Kidney (tissue), 14 donors: ENCODE results near the gene LRRC8E. TPM values are rescaled to one million over a fixed set of nuclear protein-coding genes. Genes with fewer than 3 reads are reported as not detected.

Experiments
- DNase-seq, 5 donors: peaks; one replicate each; pipeline ENCODE4 v3.0.0-alpha.2; 2013 to 2020
- FAIRE-seq: peaks from 2 replicates; lab custom pipeline; 2012; peaks lifted over from hg19 to GRCh38; lab: Jason Lieb, UNC
- H3K27ac ChIP-seq, 2 donors: one replicate each; pipeline ENCODE4 v1.7.0; 2013; ENCODE audit warnings: low read depth in 2 of 2, low read length in 2 of 2, inconsistent platforms in 1 of 2
- H3K27me3 ChIP-seq: one replicate; pipeline ENCODE4 v1.7.1; 2013; ENCODE audit warnings: low read length, inconsistent platforms; ENCODE audit not compliant: control insufficient read depth, insufficient read depth
- H3K36me3 ChIP-seq, 3 donors: one replicate each; pipeline versions ENCODE4 v1.7.0 to v1.7.1; 2013; ENCODE audit warnings: low read length in 3 of 3, control low read depth in 1 of 3, inconsistent platforms in 1 of 3; ENCODE audit not compliant: insufficient read depth in 3 of 3, control insufficient read depth in 2 of 3
- H3K4me1 ChIP-seq, 3 donors: one replicate each; pipeline versions ENCODE4 v1.7.0 to v1.7.1; 2013; ENCODE audit warnings: low read length in 3 of 3, inconsistent platforms in 1 of 3, low read depth in 1 of 3; ENCODE audit not compliant: control insufficient read depth in 2 of 3, insufficient read depth in 2 of 3
- H3K4me3 ChIP-seq, 3 donors: one replicate each; pipeline versions ENCODE4 v1.7.0 to v1.8.1; 2013; ENCODE audit warnings: low read length in 3 of 3, control low read depth in 1 of 3, inconsistent platforms in 1 of 3
- H3K9ac ChIP-seq, 3 donors: one replicate each; pipeline versions ENCODE4 v1.7.0 to v1.7.1; 2013; ENCODE audit warnings: low read length in 3 of 3, control low read depth in 1 of 3, inconsistent platforms in 1 of 3
- H3K9me3 ChIP-seq, 3 donors: one replicate each; pipeline versions ENCODE4 v1.7.0 to v1.7.1; 2013; ENCODE audit warnings: low read length in 3 of 3, control low read depth in 1 of 3, inconsistent platforms in 1 of 3; ENCODE audit not compliant: control insufficient read depth in 2 of 3, insufficient read depth in 1 of 3
- intact Hi-C: fragments of 100-400 bp; cut with DNase I; formaldehyde crosslinking; loops from one replicate; pipeline ENCODE4 v1.11.1; 2022
- polyA plus RNA-seq: library from polyadenylated mRNA; stranded (reverse); fragments of 350-450 nt; fragmentation: Illumina TruSeq; extraction: RNeasy Lipid Tissue Mini Kit (QIAGEN cat#74804); gene quantifications from one replicate; pipeline ENCODE4 v1.2.3, GENCODE V29; 2014; ENCODE audit warnings: low read depth, low replicate concordance; ENCODE audit not compliant: insufficient read depth
- total RNA-seq: library from RNA; stranded (reverse); fragmentation: NEBNext Ultra II Directional; extraction: Animal tissue kit (Norgen Biotek cat#: 25700); gene quantifications from one replicate; pipeline ENCODE4 v1.2.1, GENCODE V29; 2021
- TF ChIP-seq, protein P1 (sequence below): IDR thresholded peaks from 3 replicates; pipeline ENCODE4 v1.5.1; 2012; ENCODE audit warnings: mild to moderate bottlenecking, moderate library complexity, borderline replicate concordance; ENCODE audit not compliant: insufficient read depth; ENCODE audit errors: extremely low read depth
- donor health status: control.
- donor health status: control.
- donor health status: control.
- donor health status: control.
- donor health status: control.
- donor health status: DM: yes; HTN: yes; CAD: no.
- donor health status: Normal renal cell carcinoma (clear cell type).

Gene LRRC8E
- total and polyA plus RNA-seq, 2 donors from 2014 or later: 2.2 to 9.1 TPM

DNA sequence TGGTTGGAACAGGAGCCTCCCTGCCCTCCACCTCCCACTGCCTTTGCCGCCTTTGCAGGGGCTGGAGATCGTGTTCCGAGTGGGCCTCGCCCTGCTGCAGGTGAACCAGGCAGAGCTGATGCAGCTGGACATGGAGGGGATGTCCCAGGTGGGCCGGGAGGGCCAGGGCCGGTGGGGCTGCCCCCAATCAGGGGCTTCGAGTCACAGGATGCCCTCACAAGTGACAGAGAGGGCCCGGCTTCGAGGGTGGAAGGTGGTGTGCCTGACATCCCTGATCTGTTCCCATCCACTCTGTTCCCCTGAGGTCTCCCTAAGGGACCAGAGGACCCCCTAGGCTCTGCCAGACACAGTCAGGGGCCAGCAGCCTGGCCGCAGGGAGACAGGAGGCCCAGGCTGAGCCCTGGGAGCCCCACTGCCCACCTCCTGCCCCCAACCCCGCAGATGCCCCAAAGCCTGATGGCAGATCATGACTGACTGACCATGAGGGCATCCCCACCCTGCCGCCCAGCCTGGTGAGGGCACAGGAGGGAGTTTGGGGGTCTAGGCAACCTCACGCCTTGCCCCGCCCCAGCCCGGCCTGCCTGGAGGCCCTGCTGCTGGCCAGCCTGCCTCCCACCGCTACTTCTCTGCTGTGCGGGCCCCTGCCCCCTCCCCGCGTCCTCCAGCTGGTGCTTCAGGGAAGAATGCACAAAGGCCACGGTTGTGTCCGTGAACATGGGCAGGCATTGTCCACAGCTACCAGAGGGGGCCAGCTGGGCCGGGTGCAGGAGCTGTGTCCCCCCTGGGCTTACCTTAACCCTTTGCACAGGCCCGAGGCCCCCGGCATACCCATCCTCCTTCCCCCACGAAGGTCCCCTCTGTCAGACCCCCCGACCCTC, 36.4 kb upstream of the LRRC8E start:
- H3K9ac ChIP-seq: no peak overlapping the region
- H3K27me3 ChIP-seq: no peaks in the 10 kb centered on the region
- no peak overlapping the region for H3K27ac ChIP-seq
- DNase-seq (peak in 2 of 5 donors; percentile 62 to 71), FAIRE-seq (no peak)
- H3K9me3 ChIP-seq: no peaks in the 10 kb centered on the region
- TF ChIP-seq, protein P1, sequence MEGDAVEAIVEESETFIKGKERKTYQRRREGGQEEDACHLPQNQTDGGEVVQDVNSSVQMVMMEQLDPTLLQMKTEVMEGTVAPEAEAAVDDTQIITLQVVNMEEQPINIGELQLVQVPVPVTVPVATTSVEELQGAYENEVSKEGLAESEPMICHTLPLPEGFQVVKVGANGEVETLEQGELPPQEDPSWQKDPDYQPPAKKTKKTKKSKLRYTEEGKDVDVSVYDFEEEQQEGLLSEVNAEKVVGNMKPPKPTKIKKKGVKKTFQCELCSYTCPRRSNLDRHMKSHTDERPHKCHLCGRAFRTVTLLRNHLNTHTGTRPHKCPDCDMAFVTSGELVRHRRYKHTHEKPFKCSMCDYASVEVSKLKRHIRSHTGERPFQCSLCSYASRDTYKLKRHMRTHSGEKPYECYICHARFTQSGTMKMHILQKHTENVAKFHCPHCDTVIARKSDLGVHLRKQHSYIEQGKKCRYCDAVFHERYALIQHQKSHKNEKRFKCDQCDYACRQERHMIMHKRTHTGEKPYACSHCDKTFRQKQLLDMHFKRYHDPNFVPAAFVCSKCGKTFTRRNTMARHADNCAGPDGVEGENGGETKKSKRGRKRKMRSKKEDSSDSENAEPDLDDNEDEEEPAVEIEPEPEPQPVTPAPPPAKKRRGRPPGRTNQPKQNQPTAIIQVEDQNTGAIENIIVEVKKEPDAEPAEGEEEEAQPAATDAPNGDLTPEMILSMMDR: no peak
- no peaks in the 10 kb centered on the region for H3K36me3 ChIP-seq
- no peaks in the 10 kb centered on the region for H3K4me1 ChIP-seq
- intact Hi-C loops: no loop called here
- H3K4me3 ChIP-seq: no peak overlapping the region

DNA sequence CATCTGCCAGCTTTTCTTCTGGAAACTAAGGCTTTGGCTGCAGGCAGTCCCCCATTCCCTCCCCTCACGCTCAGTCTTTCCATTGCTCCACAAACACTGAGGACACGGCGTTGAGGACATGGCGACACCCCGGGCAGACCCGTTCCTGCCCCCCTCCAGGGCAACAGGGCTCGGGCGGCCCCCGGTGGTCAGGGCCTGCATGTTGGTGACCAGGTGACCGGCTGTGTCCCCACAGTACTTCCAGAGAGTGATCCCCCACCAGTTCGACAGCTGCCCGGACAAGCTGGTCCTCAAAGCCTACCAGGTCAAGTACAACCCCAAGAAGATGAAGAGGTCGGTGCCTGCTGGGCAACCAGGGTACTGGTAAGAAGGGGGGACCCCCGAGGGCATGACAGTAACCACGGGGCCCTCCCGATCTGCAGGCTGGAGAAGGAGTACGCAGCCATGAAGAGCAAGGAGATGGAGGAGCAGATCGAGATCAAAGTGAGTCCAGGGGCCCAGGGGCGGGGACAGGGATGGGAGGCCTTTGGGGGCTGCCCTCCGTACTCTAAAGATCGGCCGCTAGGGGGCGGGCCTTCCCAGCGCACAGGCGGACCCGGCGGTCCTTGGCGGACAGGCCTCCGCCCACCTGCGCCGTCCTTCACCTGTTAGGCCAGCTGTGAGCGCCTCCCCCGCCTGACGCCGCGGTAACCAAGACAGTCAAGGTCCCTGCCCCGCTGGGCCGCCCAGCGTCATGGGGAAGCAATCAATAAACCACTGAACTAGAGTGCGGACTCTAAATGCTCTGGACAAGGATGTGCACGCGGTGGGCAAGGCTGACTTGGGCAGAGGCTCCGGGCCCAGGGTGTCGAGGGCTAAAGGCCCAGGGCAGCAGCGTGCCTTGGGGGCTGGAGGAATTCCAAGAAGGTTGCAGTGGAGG, 35.2 kb upstream of the LRRC8E start:
- Histone ChIP-seq H3K27me3 (no peaks in the 10 kb centered on the region), H3K27ac (no peak overlapping the region), H3K4me3 (no peak overlapping the region), H3K36me3 (no peaks in the 10 kb centered on the region), H3K9ac (peak overlapping the region in 1 of 3 donors; percentile 46), H3K9me3 (no peaks in the 10 kb centered on the region), H3K4me1 (no peaks in the 10 kb centered on the region)
- TF ChIP-seq, protein P1: peak; percentile 64
- peak; percentile 94 for DNase-seq
- no peak for FAIRE-seq
- intact Hi-C loops: no loop called here

DNA sequence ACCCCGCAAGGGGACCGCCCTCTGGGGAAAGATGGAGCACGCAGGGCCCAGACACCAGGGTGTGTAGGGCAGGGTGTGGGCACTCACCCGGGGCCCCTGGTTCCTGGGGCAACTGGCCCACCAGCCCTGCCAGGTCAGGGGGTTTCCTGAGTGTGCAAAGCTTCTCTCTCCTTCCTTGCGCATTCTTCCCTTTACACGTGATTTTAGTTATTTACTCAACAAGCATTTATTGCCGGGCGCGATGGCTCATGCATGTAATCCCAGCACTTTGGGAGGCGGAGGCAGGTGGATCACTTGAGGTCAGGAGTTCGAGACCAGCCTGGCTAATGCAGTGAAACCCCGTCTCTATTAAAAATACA, 34.6 kb upstream of the LRRC8E start:
- no peak overlapping the region for H3K27ac ChIP-seq
- FAIRE-seq: no peak
- intact Hi-C loops: no loop called here

More for the DNA sequence above, 34.6 kb upstream of the LRRC8E start:
- no peaks in the 10 kb centered on the region for H3K36me3 ChIP-seq
- TF ChIP-seq, protein P1: no peak
- H3K9me3 ChIP-seq: no peaks in the 10 kb centered on the region
- no peaks in the 10 kb centered on the region for H3K27me3 ChIP-seq
- H3K9ac ChIP-seq: peak overlapping the region in 1 of 3 donors; percentile 46
- no peaks in the 10 kb centered on the region for H3K4me1 ChIP-seq
- H3K4me3 ChIP-seq: no peak overlapping the region
- DNase-seq: no peak
